ENCODE results near the gene GAB4.

The GAB4 gene

GRCh38 chr22:16970446-16970845 lies 37.6 kb downstream of the GAB4 start:
- H3K9me3 Mint-ChIP-seq = no peaks in the 10 kb centered on the region
- H3K27me3 Mint-ChIP-seq (ENCODE audit: low read depth) = no peaks in the 10 kb centered on the region
- no peaks in the 10 kb centered on the region for H3K36me3 Mint-ChIP-seq (ENCODE audit: low read depth)
- DNase-seq (ENCODE audit: low spot score) = no peak
- no peak overlapping the region for H3K4me3 Mint-ChIP-seq
- H3K4me1 Mint-ChIP-seq (ENCODE audit: low read depth) = peaks cover 4% of the 10 kb centered on the region
- H3K27ac Mint-ChIP-seq = no peak overlapping the region

DNA sequence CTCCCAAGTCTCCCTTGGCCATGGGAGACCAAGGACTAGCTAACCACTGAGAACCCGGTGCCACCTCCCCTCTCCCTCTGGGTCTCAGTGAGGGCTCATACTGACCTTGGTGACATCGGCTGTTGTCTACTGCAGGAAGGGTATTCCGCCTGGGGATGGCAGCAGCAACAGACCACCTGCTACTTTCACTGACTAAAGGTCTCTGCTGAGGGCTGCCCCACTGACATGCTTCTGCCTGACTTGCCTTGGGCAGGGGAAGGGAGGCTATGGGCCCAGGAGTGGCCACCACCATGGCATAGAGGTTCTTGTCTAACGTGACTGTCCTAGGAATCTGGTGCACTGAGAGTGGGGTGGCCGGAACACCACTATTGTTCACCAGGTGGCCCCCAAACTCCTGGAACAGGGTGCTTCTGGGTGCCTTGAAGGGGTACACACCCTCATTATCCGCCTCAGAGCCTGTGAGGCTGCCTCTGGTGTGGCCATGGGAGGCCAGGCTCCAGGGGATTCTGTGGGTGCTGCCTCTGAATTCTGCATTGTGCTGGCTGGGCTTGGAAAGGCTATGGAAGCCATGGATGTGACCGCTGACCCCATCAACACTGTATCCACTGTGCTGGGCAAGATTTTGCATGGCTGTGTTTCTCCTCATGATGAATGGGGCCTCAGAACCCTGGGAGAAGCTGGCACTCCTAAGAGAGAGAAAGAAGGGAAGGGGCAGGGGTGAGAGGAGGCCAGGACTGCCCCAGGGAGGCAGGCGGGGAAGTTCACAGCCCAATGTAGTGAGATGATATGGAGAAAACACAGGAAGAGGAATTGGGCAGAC lies 38.3 kb downstream of the GAB4 start:
- Mint-ChIP-seq H3K36me3 (ENCODE audit: low read depth) (no peaks in the 10 kb centered on the region), H3K9me3 (no peaks in the 10 kb centered on the region), H3K27ac (no peak overlapping the region), H3K27me3 (ENCODE audit: low read depth) (no peaks in the 10 kb centered on the region), H3K4me3 (no peak overlapping the region), H3K4me1 (ENCODE audit: low read depth) (peaks cover 4% of the 10 kb centered on the region)
- DNase-seq (ENCODE audit: low spot score) = no peak

GRCh38 chr22:16968218-16968595 lies 39.8 kb downstream of the GAB4 start:
- Mint-ChIP-seq H3K4me3 (no peak overlapping the region), H3K9me3 (no peaks in the 10 kb centered on the region), H3K4me1 (ENCODE audit: low read depth) (peaks cover 4% of the 10 kb centered on the region), H3K36me3 (ENCODE audit: low read depth) (no peaks in the 10 kb centered on the region), H3K27ac (no peak overlapping the region), H3K27me3 (ENCODE audit: low read depth) (no peaks in the 10 kb centered on the region)
- no peak for DNase-seq (ENCODE audit: low spot score)

DNA sequence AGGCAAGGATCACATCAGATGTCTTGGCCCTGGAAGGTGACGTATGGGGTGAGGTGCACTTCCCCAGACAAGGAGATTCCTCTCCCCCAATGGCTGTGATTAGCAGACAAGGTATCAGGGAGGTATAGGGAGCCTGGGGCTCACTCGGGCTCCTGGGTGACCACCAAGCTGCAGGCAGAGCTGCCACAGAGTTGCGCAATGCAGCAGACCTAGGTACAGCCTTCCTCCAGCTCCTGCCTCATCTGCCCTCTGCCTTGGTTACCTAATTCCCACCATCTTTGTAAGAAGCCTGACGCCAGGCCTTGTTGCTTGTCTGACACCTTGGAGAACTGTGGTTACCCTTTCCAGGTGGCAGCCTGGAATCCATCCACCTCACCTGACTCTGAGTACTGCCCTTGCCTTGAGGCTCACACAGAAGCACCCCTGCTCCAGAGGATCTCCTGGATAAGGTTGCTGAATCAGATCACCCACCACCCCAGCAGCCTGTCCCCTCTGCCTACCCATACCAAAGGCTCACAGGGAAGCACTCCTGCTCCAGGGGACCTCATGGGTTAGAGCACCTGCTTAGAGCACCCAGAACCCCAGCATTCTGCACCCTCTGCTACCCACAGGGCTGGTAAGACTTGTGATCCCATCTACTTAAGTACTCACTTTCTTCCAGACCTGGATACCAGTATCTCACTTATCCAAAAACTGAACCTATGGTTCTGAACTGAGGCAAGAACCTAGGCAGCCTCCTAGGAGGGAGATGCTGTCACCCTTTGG lies 40.4 kb downstream of the GAB4 start:
- Mint-ChIP-seq H3K27ac (no peak overlapping the region), H3K4me3 (no peak overlapping the region), H3K36me3 (ENCODE audit: low read depth) (no peaks in the 10 kb centered on the region), H3K4me1 (ENCODE audit: low read depth) (peaks cover 4% of the 10 kb centered on the region), H3K9me3 (no peaks in the 10 kb centered on the region), H3K27me3 (ENCODE audit: low read depth) (no peaks in the 10 kb centered on the region)
- no peak for DNase-seq (ENCODE audit: low spot score)

DNA sequence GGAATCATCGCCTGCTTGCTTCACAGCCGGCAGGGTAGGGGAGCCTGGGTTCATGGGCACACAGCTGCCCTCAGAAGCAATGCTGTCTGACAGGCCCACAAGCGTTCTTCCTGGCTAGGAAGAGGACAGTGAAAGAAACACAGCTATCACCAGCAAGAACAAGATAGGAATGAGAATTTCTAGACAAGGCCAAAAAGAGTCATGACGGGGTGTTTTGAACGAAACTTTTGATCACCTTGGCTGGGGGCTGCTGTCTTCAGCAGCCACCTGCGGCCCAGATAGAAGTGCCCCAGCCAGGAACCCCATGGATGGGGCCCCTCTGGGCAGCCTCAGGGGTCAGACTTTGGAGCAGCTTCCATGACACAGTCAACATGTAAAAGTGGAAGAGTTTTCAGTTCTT lies 41.8 kb downstream of the GAB4 start:
- no peak for DNase-seq (ENCODE audit: low spot score)
- no peaks in the 10 kb centered on the region for H3K27me3 Mint-ChIP-seq (ENCODE audit: low read depth)
- peaks cover 4% of the 10 kb centered on the region for H3K4me1 Mint-ChIP-seq (ENCODE audit: low read depth)
- H3K36me3 Mint-ChIP-seq (ENCODE audit: low read depth) = no peaks in the 10 kb centered on the region
- no peaks in the 10 kb centered on the region for H3K9me3 Mint-ChIP-seq
- no peak overlapping the region for H3K4me3 Mint-ChIP-seq
- H3K27ac Mint-ChIP-seq = no peak overlapping the region

GRCh38 chr22:16965560-16965959 lies 42.5 kb downstream of the GAB4 start:
- no peaks in the 10 kb centered on the region for H3K9me3 Mint-ChIP-seq
- no peak for DNase-seq (ENCODE audit: low spot score)
- H3K27ac Mint-ChIP-seq = no peak overlapping the region
- H3K4me1 Mint-ChIP-seq (ENCODE audit: low read depth) = peaks cover 3% of the 10 kb centered on the region
- H3K36me3 Mint-ChIP-seq (ENCODE audit: low read depth) = no peaks in the 10 kb centered on the region
- no peaks in the 10 kb centered on the region for H3K27me3 Mint-ChIP-seq (ENCODE audit: low read depth)
- H3K4me3 Mint-ChIP-seq = no peak overlapping the region

GRCh38 chr22:16965083-16965482 lies 42.9 kb downstream of the GAB4 start:
- Mint-ChIP-seq H3K36me3 (ENCODE audit: low read depth) (no peaks in the 10 kb centered on the region), H3K9me3 (no peaks in the 10 kb centered on the region), H3K4me1 (ENCODE audit: low read depth) (no peaks in the 10 kb centered on the region), H3K4me3 (no peak overlapping the region), H3K27ac (no peak overlapping the region), H3K27me3 (ENCODE audit: low read depth) (no peaks in the 10 kb centered on the region)
- no peak for DNase-seq (ENCODE audit: low spot score)

GRCh38 chr22:16964366-16964765 lies 43.7 kb downstream of the GAB4 start:
- no peak for DNase-seq (ENCODE audit: low spot score)
- H3K4me3 Mint-ChIP-seq = no peak overlapping the region
- no peaks in the 10 kb centered on the region for H3K36me3 Mint-ChIP-seq (ENCODE audit: low read depth)
- H3K27me3 Mint-ChIP-seq (ENCODE audit: low read depth) = no peaks in the 10 kb centered on the region
- no peaks in the 10 kb centered on the region for H3K4me1 Mint-ChIP-seq (ENCODE audit: low read depth)
- no peaks in the 10 kb centered on the region for H3K9me3 Mint-ChIP-seq
- no peak overlapping the region for H3K27ac Mint-ChIP-seq

DNA sequence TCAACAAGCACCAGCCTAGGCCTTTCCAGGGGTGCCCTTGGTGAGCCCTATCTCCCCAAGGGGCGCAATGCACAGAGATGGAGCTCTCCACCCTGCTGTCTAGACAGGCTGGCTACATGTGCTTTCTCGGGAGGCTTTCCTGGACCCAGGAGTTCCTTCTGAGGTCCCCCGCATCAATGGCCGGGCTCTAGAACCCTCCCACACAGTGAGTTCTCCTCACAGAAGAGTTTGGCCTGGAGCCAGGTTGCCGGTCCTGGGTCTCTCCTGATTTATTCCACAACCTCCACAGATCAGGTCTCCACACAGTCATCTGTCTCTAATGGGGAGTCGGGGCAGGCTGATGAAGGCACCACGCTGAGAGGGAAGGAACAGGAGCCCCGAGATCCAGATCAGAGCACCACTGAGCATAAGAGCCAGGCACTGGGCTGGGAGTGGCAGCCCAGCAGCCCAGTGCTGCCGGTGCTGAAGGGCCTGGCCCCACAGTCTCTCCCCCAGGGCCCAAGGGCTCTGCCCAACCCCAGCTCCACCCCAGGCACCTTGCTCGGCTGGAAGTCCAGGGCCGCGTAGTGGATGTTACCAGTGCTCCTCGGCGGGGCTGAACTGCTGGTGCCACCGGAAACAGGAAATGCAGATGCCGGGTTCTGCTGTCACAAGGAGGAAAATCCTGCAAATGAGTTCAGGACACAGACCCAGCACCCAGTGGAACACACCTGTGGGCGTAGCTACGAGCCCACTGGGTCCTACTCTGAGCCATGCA lies 44.7 kb downstream of the GAB4 start:
- DNase-seq (ENCODE audit: low spot score) = no peak
- H3K27me3 Mint-ChIP-seq (ENCODE audit: low read depth) = no peaks in the 10 kb centered on the region
- no peak overlapping the region for H3K27ac Mint-ChIP-seq

DNA sequence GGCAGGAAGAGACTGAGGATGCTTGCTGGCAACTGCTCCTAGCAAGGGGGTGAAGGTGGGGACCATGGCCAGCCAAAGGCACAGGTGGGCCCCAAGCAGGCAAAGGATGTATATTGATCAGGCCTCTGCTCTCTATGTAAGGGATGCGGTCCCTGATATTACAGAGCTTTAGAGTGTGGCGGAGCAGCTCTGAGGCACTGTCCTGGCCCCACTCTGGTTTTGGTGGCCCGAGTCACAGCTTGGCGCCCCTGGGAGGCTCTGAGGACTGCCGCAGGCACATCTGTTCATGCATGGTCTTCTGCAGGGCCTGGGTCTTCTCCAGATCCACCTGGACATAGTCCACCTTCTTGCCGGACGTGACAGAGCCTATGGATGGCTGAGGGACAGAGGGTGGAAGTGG lies 45.5 kb downstream of the GAB4 start:
- no peak overlapping the region for H3K27ac Mint-ChIP-seq
- H3K27me3 Mint-ChIP-seq (ENCODE audit: low read depth) = no peaks in the 10 kb centered on the region
- no peaks in the 10 kb centered on the region for H3K4me1 Mint-ChIP-seq (ENCODE audit: low read depth)
- H3K36me3 Mint-ChIP-seq (ENCODE audit: low read depth) = no peaks in the 10 kb centered on the region
- H3K9me3 Mint-ChIP-seq = no peaks in the 10 kb centered on the region
- no peak for DNase-seq (ENCODE audit: low spot score)
- H3K4me3 Mint-ChIP-seq = no peak overlapping the region

More for the DNA sequence above, 44.7 kb downstream of the GAB4 start:
- Mint-ChIP-seq H3K4me1 (ENCODE audit: low read depth) (no peaks in the 10 kb centered on the region), H3K4me3 (no peak overlapping the region), H3K36me3 (ENCODE audit: low read depth) (no peaks in the 10 kb centered on the region), H3K9me3 (no peaks in the 10 kb centered on the region)

- Mint-ChIP-seq H3K27ac (no peak overlapping the region), H3K27me3 (ENCODE audit: low read depth) (no peaks in the 10 kb centered on the region), H3K9me3 (no peaks in the 10 kb centered on the region)
These were observed 46.4 kb downstream of the GAB4 start for GRCh38 chr22:16961477-16962186.

GRCh38 chr22:16960884-16961249 lies 47.2 kb downstream of the GAB4 start:
- Mint-ChIP-seq H3K9me3 (no peaks in the 10 kb centered on the region), H3K27ac (no peak overlapping the region), H3K4me1 (ENCODE audit: low read depth) (no peaks in the 10 kb centered on the region), H3K4me3 (no peak overlapping the region), H3K36me3 (ENCODE audit: low read depth) (no peaks in the 10 kb centered on the region), H3K27me3 (ENCODE audit: low read depth) (no peaks in the 10 kb centered on the region)
- no peak for DNase-seq (ENCODE audit: low spot score)

More at GRCh38 chr22:16961477-16962186, 46.4 kb downstream of the GAB4 start:
- Mint-ChIP-seq H3K4me3 (no peak overlapping the region), H3K4me1 (ENCODE audit: low read depth) (no peaks in the 10 kb centered on the region), H3K36me3 (ENCODE audit: low read depth) (no peaks in the 10 kb centered on the region)
- no peak for DNase-seq (ENCODE audit: low spot score)

GRCh38 chr22:16960220-16960883 lies 47.7 kb downstream of the GAB4 start:
- no peaks in the 10 kb centered on the region for H3K36me3 Mint-ChIP-seq (ENCODE audit: low read depth)
- DNase-seq (ENCODE audit: low spot score) = no peak
- no peak overlapping the region for H3K4me3 Mint-ChIP-seq
- H3K4me1 Mint-ChIP-seq (ENCODE audit: low read depth) = no peaks in the 10 kb centered on the region
- H3K9me3 Mint-ChIP-seq = no peaks in the 10 kb centered on the region
- H3K27ac Mint-ChIP-seq = no peak overlapping the region
- H3K27me3 Mint-ChIP-seq (ENCODE audit: low read depth) = no peaks in the 10 kb centered on the region
